Medulla oblongata (tissue), 1 donor: ENCODE data around the gene ACTN3.
"Not testable (repeated sequence)": the region's sequence is repeated elsewhere in the genome, so short reads cannot be mapped to it uniquely, and the experiment has no call there.

Experiments
- DNase-seq: peaks from one replicate; pipeline ENCODE4 v3.0.0-alpha.2; 2015; ENCODE audit errors: extremely low spot score

The ACTN3 gene

DNA sequence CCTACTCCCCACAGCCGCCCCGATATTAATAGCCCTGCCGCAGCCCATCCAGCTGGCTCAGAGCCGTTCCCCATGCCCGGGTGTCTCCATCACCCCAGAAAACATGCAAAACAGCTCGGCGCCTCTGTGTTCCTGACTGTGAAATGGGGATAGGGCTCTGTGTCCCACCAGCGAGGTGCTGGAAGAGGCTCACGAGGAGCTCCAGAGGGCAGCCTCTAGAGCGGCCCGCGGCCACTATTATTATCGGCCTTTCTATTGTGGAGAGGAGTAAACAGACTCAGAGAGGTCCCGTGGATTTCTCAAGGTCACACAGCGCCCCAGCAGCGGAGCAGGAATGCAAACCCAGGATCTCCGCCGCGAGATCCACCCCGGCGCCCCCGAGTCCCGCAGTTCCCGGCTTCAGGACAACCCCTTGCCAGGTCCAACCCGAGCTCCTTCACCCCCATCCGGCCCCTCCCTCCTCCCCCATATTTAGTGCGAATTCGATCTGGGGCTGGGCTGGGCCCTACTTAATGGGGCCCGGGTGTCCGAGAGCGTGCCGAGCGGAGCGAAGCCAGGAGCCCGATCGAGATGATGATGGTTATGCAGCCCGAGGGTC is at the start of gene ACTN3:
Gene ACTN3, plus strand, starts transcription at position 536 of the 598 bp plus-strand sequence. Its CDS starts 35 bp downstream, at position 571.
- no peak for DNase-seq

DNA sequence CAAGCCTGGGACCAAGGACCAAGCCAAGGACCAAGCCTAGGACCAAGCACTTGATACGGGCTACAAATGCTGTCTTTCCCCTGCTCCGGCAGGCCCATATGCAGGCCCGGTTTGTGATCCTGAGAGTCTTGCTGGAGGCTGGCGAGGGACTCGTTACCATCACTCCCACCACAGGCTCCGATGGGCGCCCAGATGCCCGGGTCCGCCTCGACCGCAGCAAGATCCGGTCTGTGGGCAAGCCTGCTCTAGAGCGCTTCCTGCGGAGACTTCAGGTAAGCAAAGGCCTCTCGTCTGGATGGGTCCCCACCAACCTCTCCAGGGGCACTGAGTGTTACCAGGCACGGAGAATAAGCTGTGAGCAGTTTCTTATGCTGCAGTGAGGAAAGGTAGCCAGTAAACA is 49.5 kb upstream of the ACTN3 start:
- no peak for DNase-seq

DNA sequence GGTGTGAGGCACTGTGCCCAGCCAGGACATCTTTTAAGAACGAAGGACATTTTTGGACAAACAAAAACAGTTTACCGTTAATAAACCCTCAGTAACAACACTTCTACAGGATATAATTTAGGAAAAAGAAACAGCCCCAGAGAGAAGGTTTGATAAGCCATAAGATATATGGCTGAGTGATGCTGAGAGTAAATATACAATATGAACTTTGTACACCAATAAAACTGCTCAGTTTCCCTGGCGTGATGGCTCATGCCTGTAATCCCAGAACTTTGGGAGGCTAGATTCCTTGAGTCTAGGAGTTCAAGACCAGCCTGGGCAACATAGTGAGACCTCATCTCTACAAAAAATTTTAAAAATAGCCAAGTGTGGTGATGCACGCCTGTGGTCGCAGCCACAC is 48.2 kb upstream of the ACTN3 start:
- DNase-seq: no peak

DNA sequence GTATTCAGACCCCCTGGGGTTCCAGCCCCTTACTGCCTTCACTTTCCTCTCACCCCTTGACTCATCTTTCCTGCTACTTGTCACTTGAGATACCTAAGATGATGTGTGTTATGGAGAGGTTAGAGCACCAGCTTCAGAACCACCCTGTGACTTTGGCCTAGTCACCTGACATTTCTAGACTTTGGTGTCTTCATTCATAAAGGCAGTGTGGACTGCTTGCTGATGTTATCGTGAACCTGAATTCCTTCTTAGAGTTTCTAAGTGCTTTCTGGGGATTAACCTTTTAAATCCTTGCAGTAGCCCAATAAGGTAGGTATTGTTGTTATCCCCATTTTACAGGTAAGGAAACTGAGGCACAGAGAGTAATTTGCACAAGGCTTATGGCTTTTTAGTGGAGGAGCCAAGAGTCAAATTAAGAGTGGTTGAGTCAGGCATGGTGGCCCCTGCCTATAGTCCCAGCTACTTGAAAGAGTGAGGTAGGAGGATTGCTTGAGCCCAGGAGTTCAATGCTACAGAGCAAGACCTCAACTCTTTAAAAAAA is 41.4 kb upstream of the ACTN3 start:
- DNase-seq: no peak

DNA sequence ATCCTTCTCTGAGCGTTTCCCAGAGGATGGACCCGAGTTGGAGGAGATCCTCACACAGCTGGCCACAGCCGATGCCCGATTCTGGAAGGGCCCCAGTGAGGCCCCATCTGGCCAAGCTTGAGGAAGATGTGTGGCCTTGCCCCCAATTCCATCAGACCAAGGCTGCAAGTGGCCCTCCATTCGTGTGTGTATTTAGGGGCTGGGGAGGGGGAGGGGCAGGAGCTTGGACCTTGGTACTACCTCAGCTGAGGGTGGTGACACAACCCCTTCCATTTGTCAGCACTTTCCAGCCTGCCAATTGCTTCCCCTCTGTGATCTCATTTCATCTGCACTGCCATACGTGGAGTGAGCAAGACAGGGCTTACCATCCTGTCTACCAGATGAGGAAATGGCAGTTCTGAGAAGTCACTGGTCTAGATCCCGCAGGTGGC is 37.6 kb upstream of the ACTN3 start:
- DNase-seq: no peak

DNA sequence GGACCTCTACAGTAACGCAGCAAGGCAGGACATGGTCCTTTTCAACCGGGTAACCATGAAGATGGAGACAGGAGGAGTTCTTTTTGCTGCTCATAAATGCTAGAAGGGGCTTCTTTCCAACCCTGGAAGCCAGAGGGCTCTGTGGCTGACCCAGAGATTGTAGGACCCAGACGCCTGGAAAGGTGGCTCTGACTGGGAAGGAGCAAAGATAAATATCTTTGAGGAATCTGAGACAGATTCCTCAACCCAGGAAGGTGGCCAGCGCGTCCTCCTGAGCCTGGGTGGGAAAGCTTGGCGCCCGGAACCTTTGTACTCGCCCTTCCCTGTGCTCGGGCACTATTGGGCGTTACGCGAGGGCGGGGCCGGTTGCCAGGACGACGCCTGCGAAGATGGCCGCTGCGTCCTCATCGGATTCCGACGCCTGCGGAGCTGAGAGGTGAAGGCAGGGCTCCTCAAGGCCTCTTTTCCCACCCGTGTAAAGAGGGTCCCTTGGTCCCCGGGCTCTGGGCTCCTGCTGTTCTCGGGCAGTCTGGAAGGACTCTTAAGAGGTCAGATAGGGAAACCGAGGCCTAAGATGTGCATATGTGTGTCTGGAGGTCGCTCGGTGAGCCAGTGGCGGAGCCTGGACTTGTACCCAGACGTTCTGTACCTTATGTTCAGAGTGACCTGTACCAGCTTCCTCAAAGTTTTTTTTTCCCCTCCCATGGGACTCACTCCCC is 36.3 kb upstream of the ACTN3 start, which contains the start of gene BBS1:
Gene BBS1, plus strand, starts transcription at position 365 of the 719 bp plus-strand sequence. Its CDS starts 25 bp downstream, at position 390.
- DNase-seq: peak; percentile 77

DNA sequence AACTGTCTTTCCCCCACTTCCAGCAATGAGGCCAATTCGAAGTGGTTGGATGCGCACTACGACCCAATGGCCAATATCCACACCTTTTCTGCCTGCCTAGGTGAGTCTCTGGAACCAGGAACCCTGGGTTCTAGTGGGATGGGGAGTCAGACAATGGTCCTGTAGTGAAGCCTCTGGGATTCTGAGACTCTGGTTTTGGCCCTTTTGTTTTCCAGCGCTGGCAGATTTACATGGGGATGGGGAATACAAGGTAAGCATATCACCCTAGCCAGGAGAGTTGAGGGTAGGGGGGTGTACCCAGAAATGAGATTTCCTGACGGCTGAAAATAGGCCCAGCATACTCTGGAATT is 35.7 kb upstream of the ACTN3 start:
- peak; percentile 3 for DNase-seq

DNA sequence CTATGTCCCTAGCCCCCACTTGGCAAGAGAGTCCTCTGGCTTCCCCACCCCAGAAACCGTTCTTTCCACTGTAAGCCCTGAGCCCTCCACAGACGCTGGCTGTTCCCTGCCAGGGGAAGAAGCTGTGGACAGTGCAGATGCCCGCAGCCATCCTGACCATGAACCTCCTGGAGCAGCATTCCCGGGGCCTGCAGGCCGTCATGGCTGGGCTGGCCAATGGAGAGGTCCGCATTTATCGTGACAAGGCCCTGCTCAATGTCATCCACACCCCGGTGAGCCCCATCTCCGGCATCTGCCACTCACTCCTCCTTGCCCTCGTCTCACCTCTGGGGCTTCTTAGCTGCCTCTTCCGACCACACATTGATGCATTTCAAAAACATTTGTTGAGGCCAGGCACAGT is 23.1 kb upstream of the ACTN3 start:
- no peak for DNase-seq

DNA sequence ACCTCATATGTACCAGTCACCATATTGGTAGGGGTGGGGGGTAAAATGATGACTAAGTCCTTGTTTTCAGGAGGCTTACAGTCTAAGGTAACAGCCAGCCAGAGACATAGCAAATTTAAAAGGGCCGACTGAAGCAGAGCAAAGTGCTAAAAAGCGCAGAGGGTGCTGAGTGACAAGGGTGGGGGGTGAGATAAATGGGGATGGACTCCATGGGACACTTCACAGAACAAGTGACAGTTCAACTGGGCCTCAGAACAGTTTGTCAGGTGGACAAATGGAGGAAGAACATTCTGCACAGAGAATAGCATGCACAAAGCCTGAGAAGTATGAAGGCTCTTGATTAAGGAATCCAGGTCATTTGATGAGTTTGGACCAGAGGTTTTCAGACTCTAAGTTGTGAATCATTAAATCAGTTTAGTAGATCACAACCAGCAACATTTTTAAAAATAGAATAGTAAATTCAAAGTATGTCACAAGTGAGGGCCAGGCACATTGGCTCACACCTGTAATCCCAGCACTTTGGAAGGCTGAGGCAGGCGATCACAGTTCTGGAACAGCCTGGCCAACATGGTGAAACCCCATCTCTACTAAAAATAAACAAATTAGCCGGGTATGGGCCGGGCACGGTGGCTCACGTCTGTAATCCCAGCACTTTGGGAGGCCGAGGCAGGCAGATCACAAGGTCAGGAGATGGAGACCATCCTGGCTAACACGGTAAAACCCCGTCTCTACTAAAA is 22.2 kb upstream of the ACTN3 start:
- DNase-seq: no peak

DNA sequence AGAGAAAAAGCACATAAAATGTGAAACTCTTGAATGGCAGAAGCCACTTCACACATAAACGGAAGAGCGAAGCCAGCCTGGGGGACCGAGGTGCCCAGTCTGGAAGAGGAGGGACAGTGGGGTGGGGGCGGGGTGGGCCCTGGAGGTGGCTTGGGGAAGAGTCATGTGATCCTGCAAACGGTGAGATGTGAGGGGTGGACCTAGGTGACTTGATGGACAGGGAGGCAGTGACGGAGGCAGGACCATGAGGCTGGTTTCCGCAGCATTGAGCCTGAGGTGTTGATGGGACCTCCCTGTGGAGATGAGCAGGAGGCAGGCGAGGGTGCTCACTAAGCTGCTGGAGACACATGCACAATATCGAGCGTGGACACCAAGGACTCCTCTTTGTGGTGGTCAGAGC is 17.6 kb upstream of the ACTN3 start:
- no peak for DNase-seq

DNA sequence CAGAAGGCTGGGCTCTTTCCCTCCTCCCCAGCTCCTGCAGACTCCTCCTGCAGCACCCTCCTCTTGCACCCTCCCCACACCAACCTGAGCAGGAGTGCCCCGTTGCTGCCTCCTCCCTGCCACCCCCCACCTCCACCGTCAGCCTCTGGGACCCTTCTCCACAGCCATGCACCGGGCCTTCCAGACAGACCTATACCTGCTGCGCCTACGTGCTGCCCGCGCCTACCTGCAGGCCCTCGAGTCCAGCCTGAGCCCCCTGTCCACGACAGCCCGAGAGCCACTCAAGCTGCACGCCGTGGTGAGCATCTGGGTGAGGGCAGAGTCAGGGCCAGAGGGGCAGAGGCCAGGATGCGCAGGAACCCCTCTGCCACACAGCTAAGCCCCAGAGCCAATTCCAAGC is 17.0 kb upstream of the ACTN3 start:
- DNase-seq: no peak

DNA sequence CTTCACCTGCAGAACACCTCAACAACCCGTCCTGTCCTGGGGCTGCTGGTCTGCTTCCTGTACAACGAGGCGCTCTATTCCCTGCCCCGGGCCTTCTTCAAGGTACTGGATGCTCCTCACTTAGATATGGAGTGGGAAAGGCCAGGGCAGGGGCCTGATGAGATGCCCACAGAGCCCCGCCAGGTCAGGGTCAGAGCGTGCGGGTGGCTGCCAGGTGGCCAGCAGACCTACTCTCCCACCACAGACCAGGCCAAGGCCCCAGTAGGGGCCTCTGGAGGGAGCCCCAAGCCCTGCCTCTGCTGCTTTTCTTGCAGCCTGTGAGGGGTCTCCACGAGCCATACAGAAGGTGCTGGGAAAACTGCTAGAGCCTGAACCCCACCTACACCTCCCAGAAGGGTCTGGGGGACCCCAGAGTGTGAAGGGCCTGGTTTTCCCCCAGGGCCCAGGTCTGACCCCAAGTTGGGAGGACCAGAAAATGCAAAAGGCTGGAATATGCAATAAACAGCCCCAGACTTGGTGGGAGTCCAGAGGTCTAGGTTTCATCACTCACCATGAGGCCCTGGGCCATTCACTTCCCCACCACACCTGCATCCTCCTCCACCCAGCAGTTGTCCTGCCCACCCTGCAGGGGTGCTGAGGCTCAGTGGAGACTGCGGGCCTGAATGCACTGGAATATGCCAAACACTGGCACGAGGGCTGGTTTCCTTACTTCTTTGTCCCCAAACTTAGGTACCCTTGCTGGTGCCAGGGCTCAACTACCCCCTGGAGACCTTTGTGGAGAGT is 15.6 kb upstream of the ACTN3 start:
- no peak for DNase-seq

DNA sequence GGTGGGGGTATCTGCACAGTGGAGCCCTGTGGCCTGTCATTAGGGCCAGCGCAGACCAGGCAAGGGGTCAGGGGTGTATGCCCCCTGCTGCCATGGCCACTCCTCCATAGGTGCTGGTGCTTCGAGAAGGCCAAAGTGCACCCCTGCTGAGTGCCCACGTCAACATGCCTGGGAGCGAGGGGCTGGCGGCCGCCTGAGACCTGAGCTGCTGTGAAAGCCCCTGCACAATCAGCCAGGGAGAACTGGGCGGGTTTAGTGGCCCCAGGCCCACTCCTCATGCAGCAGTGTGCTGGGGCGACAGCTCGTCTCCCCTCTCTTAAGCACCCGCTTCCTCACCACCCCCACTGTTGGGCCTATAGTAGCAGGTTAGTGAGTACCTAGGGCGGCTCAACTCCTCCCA is 14.9 kb upstream of the ACTN3 start:
- no peak for DNase-seq

DNA sequence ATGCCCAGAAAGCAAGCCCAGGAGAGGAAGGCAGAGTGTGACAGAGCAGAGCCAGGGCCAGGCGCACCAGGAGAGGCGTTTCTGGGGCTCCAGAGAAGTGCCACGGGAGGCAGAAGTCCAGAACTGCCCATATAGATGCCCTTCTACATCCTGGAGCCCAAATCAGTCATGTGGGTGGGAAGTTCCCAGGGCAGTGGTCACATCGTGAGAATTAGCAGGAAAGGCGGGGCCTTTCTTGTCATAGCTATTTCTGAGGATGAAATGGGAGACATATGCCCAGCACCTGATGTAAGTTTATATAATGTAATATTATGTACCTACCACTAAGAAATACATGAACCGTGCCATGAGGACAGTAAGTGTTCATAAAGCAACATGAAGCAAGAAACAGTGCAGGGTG is 13.9 kb upstream of the ACTN3 start:
- no peak for DNase-seq

DNA sequence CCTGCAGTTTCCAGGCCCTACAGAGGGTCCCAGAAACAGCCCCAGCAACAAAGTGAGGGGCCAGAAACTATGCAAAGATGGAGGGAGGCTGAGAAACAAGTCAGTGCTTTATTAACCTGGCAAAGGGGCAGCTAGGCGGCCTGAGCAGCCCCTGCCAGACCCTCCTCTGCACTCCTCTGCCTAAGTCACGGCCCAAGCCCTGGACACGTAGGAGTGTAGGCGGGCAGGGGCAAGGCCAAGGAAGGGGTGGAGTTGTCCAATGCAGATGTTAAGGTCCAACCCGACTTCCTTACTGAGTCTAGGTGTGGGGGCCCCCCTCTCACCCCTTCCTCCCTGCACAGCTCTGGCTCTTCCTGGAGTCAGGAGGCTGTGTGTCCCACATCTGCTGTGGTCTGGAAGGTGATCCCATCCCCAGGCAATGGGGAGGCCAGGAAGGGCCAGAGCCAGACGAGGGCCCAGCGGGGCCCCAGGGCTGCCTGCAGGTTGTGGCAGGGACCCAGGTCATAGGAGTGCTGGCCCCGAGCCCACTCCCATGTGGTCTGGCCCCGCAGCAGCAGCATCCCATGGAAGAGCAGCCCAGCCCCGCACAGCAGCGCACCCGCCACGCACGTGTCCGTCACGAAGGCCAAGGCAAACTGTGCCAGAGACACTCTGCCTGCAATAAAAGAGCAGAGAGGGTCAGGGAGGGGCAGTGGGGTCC is 7.4 kb upstream of the ACTN3 start:
- DNase-seq: no peak

DNA sequence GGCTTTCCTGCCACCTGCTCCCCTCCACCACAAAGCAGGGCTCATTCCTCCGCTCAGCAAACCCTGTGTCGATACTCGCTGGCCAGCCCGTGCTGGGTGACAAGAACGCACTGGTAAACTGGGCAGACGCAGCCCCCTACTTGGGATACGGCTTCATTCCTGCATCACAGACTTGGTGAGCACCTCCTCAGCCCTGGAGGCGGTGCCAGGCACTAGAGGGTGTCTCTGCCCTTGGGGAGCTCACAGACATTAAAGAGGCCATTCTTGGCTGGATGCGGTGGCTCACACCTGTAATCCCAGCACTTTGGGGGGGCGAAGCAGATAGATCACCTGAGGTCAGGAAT is 6.9 kb upstream of the ACTN3 start:
- DNase-seq: no peak

DNA sequence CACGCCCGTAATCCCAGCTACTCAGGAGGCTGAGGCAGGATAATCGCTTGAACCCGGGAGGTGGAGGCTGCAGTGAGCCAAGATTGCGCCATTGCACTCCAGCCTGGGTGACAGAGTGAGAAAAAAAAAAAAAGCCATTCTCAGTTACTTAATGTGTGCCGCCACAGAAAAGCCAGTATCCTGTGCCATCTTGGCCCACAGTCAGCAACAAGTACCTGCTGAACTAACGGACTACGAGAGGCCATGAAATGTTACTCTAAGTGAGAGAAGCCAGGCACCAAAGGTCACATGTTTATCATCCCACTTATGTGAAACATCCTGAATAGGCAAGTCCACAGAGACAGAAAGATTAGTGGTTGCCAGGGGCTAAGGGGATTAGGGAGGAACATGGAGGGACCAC is 6.1 kb upstream of the ACTN3 start:
- DNase-seq: not testable (repeated sequence)

DNA sequence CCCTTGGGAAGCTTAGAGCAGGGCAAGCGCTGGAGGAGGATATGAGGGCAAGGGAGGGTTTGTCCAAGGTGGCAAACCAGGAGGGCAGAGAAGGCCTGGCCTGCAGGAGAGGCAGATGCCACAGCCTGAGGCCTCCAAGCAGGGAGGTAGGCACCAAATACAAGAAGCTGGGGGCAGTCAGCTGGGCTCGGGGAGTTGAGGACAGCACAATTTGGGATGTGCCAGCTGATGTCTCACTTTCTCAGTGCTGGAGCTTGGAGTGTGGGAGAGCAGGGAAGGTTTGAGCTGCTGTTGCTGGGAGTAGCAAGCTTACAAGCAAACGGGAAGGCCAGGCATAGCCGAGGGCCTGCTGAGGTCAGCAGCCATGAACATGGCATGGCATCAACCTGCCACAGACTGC is 4.8 kb upstream of the ACTN3 start:
- DNase-seq: peak; percentile 18

DNA sequence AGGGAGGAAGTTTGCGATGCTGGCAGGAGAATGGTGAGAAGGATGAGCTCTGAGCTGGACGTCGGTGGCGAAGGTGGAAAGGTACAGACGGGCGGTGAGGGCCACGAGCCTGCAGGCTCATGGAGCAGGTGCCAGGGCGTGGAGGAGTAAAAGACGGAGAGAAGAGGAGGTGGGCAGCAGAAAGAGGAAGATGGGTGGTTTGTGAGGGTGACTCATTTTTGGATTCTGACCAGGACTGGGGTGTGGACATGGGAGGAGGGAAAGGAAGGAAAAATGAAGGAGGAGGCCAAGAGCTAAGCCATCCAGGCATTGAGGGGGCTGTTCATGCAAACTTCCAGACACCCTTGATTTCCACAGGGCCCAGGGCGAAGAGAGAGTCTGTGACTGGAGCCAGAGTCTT is 4.3 kb upstream of the ACTN3 start:
- DNase-seq: no peak

DNA sequence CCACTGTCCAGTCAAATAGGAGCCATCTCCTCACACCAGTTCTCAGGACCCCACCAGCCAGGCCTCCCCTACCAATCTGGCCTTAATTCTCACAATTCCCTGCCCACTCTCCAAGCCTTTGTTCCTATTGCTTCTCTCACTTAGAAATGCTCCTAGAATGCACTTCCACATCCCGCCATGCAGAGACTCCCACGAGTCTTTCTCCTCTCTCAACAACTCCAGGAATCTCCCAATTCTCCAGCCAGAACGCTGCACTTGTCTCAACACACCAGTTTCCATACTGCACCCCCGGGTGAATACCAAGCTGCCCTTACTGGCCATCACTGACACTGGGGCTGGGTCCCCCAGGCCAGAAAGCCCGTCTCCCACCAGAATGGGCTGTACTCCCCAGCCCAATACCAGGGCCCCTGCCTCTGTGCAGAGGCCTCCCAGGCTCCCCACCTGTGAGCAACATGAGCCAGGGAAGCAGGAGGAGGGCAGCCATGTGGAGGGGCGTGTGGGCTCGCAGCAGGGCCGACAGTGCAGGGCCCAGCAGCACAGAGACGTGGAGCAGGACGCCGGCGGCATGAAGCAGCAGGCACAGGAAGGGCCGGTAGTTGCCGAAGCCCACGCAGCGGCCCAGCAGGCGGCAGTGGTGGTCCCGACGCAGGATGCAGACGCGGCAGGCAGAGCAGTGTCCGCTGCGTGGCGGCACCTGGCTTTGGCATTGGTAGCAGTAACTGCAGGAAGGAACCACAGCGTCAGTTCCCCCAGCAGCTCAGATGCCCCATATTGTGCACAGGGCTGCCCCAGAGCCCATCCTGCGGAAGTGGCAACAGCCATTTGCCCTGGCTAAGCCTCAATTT is 3.2 kb upstream of the ACTN3 start:
- DNase-seq: peak; percentile 18
